Activated naive CD4-positive, alpha-beta T cell treated with anti-CD3 and anti-CD28 coated beads, Interleukin-2, amount 50 U/mL, for 72 hours (primary cell): ENCODE data around the gene ZNF800. TPM values are rescaled to one million over a fixed set of nuclear protein-coding genes. Genes with fewer than 3 reads are reported as not detected.
A peak's percentile ranks its signal among the peaks of the same experiment; 100 is the strongest.

ENCODE experiments used
- ATAC-seq, 2 donors: fragments of 150-1000 bp; cut with Tn5 transposase; 2 replicates each; pipeline ENCODE4 v1.10.0; 2021; ENCODE audit warnings: mild to moderate bottlenecking in 2 of 2, moderate library complexity in 2 of 2
- DNase-seq, 2 donors: peaks; one replicate each; pipeline ENCODE4 v3.0.0; 2021 to 2022; ENCODE audit warnings: low spot score in 2 of 2
- H3K27ac Mint-ChIP-seq, 2 donors: one replicate each; pipeline ENCODE4 v1.8.0; 2022; ENCODE audit warnings: mild to moderate bottlenecking in 2 of 2, mixed read lengths in 2 of 2
- H3K36me3 Mint-ChIP-seq, 2 donors: one replicate each; pipeline ENCODE4 v1.8.0; 2022; ENCODE audit warnings: mixed read lengths in 2 of 2
- H3K9me3 Mint-ChIP-seq, 2 donors: one replicate each; pipeline ENCODE4 v1.8.0; 2022; ENCODE audit warnings: mixed read lengths in 2 of 2
- total RNA-seq, 2 donors: library from RNA; stranded (reverse); gene quantifications; one replicate each; pipeline ENCODE4 v1.2.3, GENCODE V29; 2022

The ZNF800 gene
- total RNA-seq, 2 donors from 2014 or later: 26.4 to 33.5 TPM

DNA sequence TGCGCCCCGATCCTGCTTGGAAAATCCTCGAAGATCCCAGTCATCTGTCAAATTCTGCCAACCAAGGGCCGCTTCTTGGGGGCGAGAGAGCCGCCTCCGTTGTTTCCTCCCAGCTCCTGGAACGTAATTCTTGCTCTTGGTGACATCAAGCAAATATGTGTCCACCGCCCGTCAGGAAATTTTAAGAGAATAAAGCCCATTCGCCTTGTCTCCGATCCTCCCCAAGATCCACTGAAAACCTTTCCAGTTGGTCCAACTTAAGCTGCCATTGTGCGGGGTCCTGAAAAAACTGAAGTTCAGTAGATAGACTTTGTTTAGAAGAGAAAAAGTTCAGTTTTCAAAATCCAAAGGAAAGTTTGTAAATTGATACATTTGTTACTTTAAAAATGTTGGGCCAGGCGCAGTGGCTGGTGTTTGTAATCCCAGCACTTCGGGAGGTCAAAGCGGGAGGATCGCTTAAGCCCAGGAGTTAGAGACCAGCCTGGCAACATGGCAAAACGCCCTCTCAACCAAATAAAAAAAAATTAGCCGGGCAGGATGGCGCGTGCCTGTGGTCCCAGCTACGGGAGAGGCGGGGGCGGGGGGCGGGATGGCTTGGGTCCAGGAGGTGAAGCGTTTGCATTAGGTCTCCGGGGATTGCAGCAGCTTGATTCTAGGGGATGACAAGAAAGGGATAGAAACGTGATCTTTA is 1.0 kb upstream of the ZNF800 start:
- H3K9me3 Mint-ChIP-seq: peaks cover 0 to 9% of the 10 kb centered on the region in 2 donors
- peaks cover 22 to 31% of the 10 kb centered on the region in 2 donors for H3K36me3 Mint-ChIP-seq
- DNase-seq (peak in 1 of 2 donors; percentile 10), ATAC-seq (no peak)
- H3K27ac Mint-ChIP-seq: peak overlapping the region; percentile 92

DNA sequence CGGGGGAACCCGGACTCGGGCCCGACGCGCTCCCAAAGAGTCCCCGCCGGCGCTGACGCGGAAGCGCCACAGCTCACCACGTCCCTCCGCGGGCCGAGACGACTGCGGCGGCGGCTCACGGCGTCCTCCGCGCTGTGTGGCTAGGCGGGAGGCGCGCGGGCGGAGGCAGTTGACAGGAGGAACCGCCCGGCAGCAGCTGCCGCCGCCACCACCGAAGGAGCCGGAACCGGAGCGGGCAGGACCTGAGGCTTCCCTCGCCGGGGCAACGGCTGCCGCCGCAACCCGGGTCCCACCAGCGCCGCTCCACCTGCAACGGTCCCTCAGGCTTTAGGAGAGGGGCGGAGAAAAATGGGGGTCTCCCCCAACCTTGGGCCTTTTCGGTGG is 334 bp downstream of the ZNF800 start:
- peaks cover 0 to 9% of the 10 kb centered on the region in 2 donors for H3K9me3 Mint-ChIP-seq
- ATAC-seq (peak; percentile 68 to 71), DNase-seq (peak; percentile 70 to 71)
- H3K27ac Mint-ChIP-seq: peak overlapping the region; percentile 92 to 97
- peaks cover 25 to 40% of the 10 kb centered on the region in 2 donors for H3K36me3 Mint-ChIP-seq

DNA sequence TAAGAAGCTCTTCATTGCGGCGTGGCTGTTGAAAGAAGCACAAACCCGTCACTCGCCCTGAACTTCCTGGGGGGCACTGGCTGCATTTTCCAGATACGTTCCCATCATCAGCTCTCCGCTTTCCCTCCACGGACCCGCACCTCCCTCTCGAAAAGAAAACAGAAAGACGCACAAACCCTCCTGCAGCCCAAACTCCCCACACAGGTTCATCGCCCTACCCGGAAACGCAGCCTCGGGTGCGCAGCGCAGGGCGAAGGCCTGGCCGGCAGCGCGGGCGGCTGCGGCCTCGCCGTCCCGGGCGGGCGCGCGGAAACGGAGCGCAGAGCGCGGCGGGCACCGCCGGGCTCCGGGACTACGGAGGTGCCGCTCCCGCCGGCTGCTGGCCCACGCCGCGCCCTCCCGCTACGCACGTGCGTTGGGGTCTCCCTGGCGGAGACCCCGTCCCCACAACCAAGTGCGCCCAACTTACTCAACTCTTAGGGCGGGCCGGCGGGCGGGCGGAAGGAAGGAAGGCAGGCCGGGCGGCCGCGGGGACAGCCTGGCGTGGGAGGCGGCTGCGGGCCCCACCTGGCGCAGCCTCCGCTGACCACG is 822 bp downstream of the ZNF800 start:
- H3K36me3 Mint-ChIP-seq: peaks cover 25 to 40% of the 10 kb centered on the region in 2 donors
- DNase-seq (peak; percentile 62 to 66), ATAC-seq (peak; percentile 28 to 36)
- peaks cover 0 to 9% of the 10 kb centered on the region in 2 donors for H3K9me3 Mint-ChIP-seq
- H3K27ac Mint-ChIP-seq: peak overlapping the region; percentile 92 to 98

DNA sequence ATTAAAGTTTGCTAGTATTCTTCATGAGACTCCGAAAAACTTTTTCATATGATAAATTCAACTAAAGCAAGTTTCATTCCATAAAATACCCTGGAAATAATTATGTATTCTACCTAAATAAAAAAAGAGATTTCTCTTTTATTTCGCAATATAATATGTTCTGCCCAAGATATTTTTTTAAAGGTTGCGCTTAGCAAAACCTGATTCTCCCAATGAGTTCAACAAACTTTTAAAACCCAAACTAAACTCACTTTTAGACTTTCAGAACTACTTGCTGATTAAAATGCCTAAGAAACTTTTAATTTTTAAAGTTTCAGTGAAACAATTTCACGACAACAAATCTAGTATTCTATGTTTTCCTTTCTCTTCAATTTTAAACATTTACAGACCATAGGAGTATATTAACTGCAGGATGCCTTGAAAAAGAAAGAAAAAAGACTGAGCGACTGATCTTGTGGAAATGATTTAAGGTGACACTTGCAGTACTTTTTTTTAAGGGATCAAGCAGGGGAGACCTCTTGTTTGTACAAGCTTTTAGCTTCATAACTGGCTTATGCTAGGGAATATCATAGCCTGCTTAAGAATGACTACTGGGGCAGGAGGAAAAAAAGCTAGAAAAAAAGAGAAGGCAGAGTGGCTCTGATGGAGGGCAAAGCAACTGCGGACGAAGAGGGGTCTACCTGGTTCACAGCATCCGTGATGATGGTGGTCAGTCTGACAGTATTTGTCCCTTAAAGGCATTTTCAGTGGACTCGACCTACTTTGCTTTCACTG is 1.5 kb downstream of the ZNF800 start:
- H3K36me3 Mint-ChIP-seq: peaks cover 25 to 40% of the 10 kb centered on the region in 2 donors

GRCh38 chr7:127390186-127390816 is 2.2 kb downstream of the ZNF800 start:
- DNase-seq: no peak
- Mint-ChIP-seq H3K27ac (peak overlapping the region; percentile 20 to 44), H3K9me3 (peaks cover 0 to 2% of the 10 kb centered on the region in 2 donors), H3K36me3 (peaks cover 25 to 40% of the 10 kb centered on the region in 2 donors)
- ATAC-seq: no peak

More for the DNA sequence above, 1.5 kb downstream of the ZNF800 start:
- Mint-ChIP-seq H3K27ac (peak overlapping the region; percentile 92 to 98), H3K9me3 (peaks cover 0 to 7% of the 10 kb centered on the region in 2 donors)
- DNase-seq (no peak), ATAC-seq (no peak)

DNA sequence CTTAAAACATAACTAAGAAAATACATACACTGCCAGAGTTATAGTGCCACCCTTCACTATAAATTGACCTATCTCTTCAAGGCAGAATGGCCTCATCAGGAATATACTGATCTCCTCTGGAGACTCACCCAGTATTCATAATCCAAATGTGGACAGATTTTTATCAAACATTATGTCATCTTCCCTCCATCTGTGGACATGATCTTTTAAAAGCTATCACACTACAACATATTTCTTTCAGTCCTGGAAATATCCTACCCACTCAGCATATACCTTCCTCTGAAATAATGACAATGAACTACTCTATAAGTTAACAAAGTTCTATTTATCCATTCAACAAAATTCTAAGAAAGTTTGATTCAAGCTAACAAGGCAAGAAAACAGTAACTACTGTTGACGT is 3.2 kb downstream of the ZNF800 start:
- Mint-ChIP-seq H3K9me3 (no peaks in the 10 kb centered on the region), H3K27ac (no peak overlapping the region), H3K36me3 (peaks cover 25 to 40% of the 10 kb centered on the region in 2 donors)
- DNase-seq: no peak
- ATAC-seq: no peak

DNA sequence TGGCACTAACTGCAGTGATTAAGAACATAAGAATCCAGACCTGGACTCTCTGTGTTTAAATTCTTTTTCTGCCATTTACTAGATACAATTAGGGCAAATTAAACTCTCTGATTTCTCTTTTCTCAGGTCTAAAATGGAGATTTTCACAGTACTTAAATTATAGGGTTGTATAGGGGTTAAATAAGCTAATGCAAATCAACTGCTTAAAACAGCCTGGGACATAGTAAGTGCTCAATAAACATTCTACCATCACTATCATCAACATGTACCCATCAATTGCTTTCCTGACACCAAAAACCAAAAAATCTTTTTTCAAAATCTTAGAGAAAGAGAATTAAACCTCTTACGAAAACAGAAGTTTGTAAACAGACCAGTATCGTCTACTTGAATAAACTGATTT is 4.5 kb downstream of the ZNF800 start:
- DNase-seq (no peak), ATAC-seq (no peak)
- Mint-ChIP-seq H3K9me3 (no peaks in the 10 kb centered on the region), H3K36me3 (peaks cover 25 to 49% of the 10 kb centered on the region in 2 donors), H3K27ac (no peak overlapping the region)

GRCh38 chr7:127383123-127383835 is 9.2 kb downstream of the ZNF800 start:
- DNase-seq: no peak
- H3K27ac Mint-ChIP-seq: peak overlapping the region in 1 of 2 donors; percentile 36
- peak; percentile 32 to 48 for ATAC-seq
- H3K36me3 Mint-ChIP-seq: peaks cover under 1 to 23% of the 10 kb centered on the region in 2 donors
- no peaks in the 10 kb centered on the region for H3K9me3 Mint-ChIP-seq

- ATAC-seq (no peak), DNase-seq (no peak)
- Mint-ChIP-seq H3K27ac (peak overlapping the region in 1 of 2 donors; percentile 36), H3K9me3 (no peaks in the 10 kb centered on the region), H3K36me3 (peaks cover 0 to 17% of the 10 kb centered on the region in 2 donors)
Measured at GRCh38 chr7:127382301-127383085, 10.0 kb downstream of the ZNF800 start.

DNA sequence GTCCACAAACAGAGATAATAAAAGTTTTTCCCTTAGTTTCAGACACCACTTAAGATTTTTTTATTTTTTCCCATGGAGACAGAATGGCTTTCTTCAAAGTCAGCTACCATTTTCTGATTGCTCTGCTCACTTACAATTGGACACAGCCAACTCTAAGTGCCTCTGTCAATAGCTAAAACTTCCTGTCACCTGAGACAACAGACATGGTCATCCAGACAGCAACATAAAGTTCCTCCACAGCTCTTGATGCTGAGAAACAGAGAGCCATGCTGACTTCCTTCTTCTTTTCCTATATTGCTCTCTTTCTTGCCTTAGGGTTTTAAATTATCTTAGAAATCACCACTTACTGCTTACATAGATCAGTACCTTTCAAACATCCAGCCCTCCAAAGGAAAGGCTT is 12.0 kb downstream of the ZNF800 start:
- ATAC-seq (no peak), DNase-seq (no peak)
- no peak overlapping the region for H3K27ac Mint-ChIP-seq
- peaks cover 0 to 24% of the 10 kb centered on the region in 2 donors for H3K36me3 Mint-ChIP-seq
- H3K9me3 Mint-ChIP-seq: no peaks in the 10 kb centered on the region

GRCh38 chr7:127379642-127380041 is 12.9 kb downstream of the ZNF800 start:
- Mint-ChIP-seq H3K27ac (no peak overlapping the region), H3K9me3 (no peaks in the 10 kb centered on the region), H3K36me3 (peaks cover under 1 to 26% of the 10 kb centered on the region in 2 donors)
- ATAC-seq (no peak), DNase-seq (no peak)

- ATAC-seq (no peak), DNase-seq (no peak)
- Mint-ChIP-seq H3K9me3 (no peaks in the 10 kb centered on the region), H3K27ac (no peak overlapping the region), H3K36me3 (peaks cover 5 to 27% of the 10 kb centered on the region in 2 donors)
Measured at GRCh38 chr7:127378537-127378936, 14.0 kb downstream of the ZNF800 start.

DNA sequence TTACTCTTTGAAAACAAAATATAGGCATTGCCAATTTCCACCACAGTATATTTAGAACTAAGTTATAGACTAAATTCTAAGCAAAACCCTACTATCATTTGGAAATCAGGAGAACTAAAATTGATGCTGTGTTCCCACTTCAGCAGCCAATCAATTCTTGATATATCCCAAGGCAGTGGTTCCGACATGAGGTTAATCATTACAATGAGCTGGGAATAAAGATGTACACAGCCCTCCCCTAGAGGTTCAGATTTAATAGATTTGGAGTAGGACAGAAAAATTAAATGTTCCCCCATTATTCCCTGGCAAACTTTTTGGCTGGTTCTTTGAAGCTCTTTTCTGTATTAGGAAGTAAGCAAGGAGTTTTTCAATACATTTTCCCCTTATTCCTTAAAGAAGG is 15.1 kb downstream of the ZNF800 start:
- DNase-seq (no peak), ATAC-seq (no peak)
- peaks cover 5 to 30% of the 10 kb centered on the region in 2 donors for H3K36me3 Mint-ChIP-seq
- H3K27ac Mint-ChIP-seq: no peak overlapping the region
- no peaks in the 10 kb centered on the region for H3K9me3 Mint-ChIP-seq

- Mint-ChIP-seq H3K27ac (no peak overlapping the region), H3K9me3 (no peaks in the 10 kb centered on the region), H3K36me3 (peaks cover 5 to 24% of the 10 kb centered on the region in 2 donors)
- no peak for DNase-seq
- ATAC-seq: peak; percentile 99
Measured at GRCh38 chr7:127375631-127376030, 16.9 kb downstream of the ZNF800 start.

GRCh38 chr7:127367679-127368078 is 24.8 kb downstream of the ZNF800 start:
- ATAC-seq (no peak), DNase-seq (no peak)
- Mint-ChIP-seq H3K9me3 (no peaks in the 10 kb centered on the region), H3K27ac (no peak overlapping the region), H3K36me3 (peaks cover 5 to 10% of the 10 kb centered on the region in 2 donors)
